Putamen (tissue), 1 donor: ENCODE data around the gene SLC6A4.
"Not testable (repeated sequence)": the region's sequence is repeated elsewhere in the genome, so short reads cannot be mapped to it uniquely, and the experiment has no call there.

Source experiments
- DNase-seq: peaks from one replicate; pipeline ENCODE4 v3.0.0-alpha.2; 2016; ENCODE audit warnings: low spot score

The SLC6A4 gene

DNA sequence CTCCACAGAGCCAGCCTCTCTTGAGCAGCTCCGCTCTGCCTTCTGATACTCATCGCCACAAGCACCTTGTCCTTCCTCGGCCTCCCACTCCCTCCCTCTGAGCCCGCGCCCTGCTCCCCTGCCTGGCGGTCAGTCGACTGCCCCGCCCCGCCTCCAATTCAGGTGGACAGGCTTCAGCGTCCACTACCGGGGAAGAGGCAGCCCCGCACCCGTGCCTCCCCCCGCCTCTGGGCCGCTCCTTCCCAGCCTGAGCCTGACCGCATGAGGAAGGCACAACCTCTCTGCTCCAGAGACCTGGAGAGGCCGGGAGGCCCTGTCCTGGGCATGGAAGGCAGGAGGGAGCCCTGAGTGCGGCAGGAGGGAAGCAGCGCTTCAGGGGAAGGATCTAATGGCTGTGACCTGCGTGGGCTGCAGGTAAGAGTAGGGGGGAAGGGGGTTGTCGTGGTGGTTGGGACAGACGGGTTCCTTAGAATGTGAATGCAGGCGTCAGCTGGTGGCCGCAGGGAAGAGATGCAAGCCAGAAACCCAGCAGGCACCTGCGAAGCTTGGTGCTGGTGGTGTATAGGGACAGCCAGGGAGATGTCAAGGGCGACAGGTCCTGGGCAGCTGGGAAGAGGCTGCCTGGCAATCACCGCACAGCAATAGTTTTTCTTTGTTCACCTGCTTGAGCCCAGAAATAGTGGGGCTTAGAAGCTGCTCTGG is 3.0 kb upstream of the SLC6A4 start:
- no peak for DNase-seq

GRCh38 chr17:30238003-30238344 is 2.5 kb upstream of the SLC6A4 start:
- no peak for DNase-seq

- no peak for DNase-seq
Measured at GRCh38 chr17:30237296-30238002, 2.0 kb upstream of the SLC6A4 start.

- DNase-seq, result no peak
Measured at GRCh38 chr17:30236766-30237165, 1.3 kb upstream of the SLC6A4 start.

DNA sequence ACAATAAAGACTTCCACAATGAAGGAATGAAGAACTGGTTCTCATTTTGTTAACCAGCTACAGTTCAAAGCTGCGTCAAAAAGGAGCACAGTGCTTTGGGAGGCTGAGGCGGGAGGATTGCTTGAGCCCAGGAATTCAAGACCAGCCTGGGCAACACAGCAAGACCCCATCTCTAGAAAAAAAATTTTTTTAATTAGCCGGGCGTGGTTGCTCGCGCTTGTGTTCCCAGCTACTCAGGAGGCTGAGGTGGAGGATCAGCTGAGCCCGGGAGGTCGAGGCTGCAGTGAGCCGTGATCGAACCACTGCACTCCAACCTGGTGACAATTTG is 764 bp upstream of the SLC6A4 start:
- no peak for DNase-seq

DNA sequence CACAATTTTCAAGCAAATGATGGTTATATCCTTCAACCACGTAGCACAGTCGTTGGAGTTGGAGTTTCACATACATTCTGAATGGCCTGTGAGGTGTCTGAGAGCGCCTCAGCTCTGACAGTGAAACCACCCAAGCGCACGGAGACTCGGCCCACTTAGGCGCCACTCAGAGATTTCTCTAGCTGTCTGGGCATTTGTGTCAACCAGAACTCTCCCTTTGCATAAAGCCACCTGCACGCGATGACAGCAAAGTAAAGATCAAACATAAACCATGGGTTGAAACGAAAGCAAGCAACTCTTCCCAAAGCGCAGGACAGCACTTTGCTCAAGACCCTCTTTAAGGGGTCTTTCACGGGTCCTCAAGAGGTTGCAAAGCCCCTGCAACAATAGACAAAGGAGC is 533 bp downstream of the SLC6A4 start:
- no peak for DNase-seq

- no peak for DNase-seq
Measured at GRCh38 chr17:30234296-30234695, 1.2 kb downstream of the SLC6A4 start.

GRCh38 chr17:30232824-30233427 is 2.6 kb downstream of the SLC6A4 start:
- DNase-seq, result no peak

DNA sequence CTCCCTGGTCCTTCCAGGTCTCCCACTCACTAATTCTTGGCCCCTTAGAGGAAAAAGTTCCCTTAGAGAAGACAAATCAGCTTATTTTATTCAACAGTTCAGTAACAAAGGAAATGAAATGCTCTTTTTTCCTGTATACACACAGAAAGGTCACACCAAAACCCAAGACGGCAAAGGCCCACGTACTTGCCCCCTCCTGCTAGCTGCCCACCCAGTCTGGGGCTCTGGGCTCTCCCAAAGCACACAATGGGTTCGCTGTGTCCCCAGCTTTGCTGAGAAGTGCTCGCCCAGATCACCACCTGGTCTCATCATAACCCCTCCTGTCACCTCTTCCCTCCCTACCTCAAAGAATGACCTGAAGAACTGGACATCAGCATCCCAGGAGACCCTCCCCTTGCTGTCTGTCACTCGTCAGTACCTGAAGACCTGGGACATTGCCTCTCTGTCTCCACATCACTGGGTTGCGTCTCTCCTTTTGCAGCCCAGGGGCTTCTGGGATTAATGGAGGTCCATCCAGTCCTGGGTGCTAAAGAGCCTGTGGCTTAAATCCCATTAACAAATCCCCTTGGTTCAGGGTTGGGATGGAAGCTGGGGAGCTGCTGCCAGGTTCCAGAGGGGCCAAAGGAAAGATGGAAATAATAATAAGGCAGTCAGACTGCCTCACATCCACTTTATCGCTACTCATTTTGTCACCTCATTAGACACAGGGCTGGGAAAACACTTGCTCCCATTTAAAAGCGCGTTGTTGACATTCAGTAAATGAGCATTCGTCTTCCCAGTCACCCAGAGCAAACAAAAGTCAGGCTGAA is 3.3 kb downstream of the SLC6A4 start:
- no peak for DNase-seq

DNA sequence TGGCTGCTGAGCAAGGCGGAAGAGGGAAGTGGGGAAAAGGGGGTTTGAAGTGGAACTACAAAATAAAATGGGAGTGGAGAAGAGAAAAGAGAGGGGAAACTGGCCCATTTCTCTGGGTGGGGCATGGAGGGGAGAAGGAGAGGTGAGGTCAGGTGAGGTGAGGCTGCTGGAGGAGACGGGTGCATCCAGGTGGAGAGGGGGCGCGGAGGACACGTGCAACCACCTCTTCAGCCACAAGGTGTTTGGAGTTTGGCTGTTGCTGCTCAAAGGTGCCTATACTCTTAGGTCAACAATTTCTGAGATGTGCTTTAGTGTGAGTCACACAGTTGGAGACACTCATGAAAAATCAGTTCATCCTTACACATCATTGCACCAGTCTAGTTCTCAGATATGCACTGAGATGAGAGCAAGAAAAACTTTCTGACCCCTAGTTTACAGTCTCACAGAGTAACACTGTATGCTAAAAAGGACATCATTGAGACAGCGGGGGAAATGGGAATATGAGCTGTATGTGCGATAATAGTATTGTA is 4.8 kb downstream of the SLC6A4 start:
- DNase-seq, result no peak

DNA sequence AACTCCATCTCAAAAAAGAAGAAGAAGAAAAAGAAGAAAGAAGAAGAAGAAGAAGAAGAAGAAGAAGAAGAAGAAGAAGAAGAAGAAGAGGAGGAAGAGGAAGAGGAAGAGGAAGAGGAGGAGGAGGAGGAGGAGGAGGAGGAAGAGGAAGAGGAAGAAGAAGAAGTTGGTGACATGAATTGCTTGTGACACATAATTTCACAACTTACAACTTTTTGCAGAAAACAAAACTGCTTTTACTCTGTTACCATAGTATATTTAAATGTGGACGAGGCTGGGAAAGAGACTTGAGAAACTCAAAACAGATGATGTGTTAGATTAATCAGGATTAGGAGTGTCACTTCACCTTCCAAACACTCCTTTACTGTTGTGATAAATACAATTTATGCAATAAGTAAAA is 5.5 kb downstream of the SLC6A4 start:
- DNase-seq, result not testable (repeated sequence)

GRCh38 chr17:30229012-30229411 is 6.5 kb downstream of the SLC6A4 start:
- DNase-seq, result no peak

- DNase-seq, result no peak
Measured at GRCh38 chr17:30228011-30228410, 7.5 kb downstream of the SLC6A4 start.

- DNase-seq, result no peak
Measured at GRCh38 chr17:30226878-30227277, 8.6 kb downstream of the SLC6A4 start.

GRCh38 chr17:30225919-30226553 is 9.5 kb downstream of the SLC6A4 start:
- DNase-seq, result no peak

- DNase-seq, result no peak
Measured at GRCh38 chr17:30225112-30225511, 10.4 kb downstream of the SLC6A4 start.

DNA sequence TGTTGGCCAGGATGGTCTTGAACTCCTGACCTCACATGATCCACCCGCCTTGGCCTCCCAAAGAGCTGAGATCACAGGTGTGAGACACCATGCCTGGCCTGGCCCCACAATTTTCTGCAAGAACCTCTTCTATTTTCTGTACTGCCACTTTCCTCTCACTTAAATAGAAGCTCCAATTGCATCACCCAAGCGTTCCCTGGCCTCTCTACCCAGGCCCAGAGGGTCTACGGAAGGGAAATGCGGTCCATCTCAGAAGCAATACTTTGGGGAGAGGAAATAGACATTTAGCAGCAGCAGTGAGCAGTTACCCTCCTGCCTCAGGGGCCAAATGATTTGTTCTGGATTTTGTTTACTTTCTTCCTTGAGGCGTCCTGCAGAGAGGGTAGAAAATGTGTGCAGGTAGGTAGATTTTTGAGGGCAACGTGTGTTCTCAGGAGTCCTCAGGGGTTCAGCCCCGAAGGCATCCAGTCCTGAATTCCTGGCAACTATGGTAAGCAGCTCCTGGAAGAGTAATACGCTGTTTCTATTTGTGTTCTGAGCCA is 11.0 kb downstream of the SLC6A4 start:
- DNase-seq, result no peak

- no peak for DNase-seq
Measured at GRCh38 chr17:30222721-30223175, 12.7 kb downstream of the SLC6A4 start.

DNA sequence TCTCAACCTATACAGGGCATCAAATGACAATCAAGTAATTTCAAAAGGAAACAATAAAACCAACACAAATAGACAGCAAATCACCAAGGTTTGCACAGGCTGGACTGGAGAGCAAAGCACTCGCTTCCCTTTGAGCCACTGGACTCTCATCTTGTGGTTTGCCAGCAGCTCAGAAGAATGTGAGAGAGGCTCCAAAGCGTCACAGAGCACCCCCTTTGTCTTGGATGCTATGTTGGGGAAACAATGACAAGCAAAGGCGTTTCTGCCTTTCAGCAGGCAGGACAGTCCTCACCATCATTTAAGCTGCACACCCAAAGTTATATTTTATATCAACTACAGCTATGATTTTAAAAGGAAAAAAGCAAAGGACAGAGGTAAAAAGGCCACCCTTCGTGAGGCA is 13.2 kb downstream of the SLC6A4 start:
- no peak for DNase-seq

GRCh38 chr17:30221346-30221745 is 14.2 kb downstream of the SLC6A4 start:
- DNase-seq, result no peak

GRCh38 chr17:30220414-30220813 is 15.1 kb downstream of the SLC6A4 start:
- DNase-seq, result no peak

DNA sequence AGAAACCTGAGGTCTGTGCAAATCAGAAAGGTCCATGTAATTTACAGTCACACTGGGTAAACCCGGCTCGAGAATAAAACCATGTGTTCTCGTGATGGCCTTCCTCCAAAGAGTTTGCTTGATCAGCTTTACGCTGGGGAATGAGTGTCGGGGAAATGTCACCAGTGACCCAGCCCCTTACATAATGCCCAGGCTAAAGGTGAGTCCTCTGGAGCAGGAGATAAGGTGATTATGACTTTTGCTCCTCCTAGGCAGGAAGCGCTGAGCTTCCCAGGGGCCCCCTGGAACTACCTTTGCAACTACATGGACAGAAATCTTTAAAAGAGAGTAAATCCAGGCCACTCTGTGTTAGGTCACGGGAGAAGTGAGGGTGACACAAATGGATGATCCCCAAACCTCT is 15.7 kb downstream of the SLC6A4 start:
- no peak for DNase-seq
